Thymus (tissue), 11 donors: Measurements from ENCODE around the gene MRGPRE. TPM values are rescaled to one million over a fixed set of nuclear protein-coding genes. Genes with fewer than 3 reads are reported as not detected.

Experiments used
- DNase-seq, 9 donors: peaks; one replicate each; pipeline ENCODE4 v3.0.0-alpha.2; 2013; ENCODE audit warnings: low spot score in 9 of 9, low read depth in 6 of 9, missing footprints in 1 of 9
- H3K27ac ChIP-seq, 2 donors: one replicate each; pipeline ENCODE4 v1.5.1; 2013; ENCODE audit warnings: control low read depth in 1 of 2, low read depth in 1 of 2, low read length in 1 of 2, mild to moderate bottlenecking in 1 of 2, moderate library complexity in 1 of 2
- H3K27me3 ChIP-seq, 2 donors: one replicate each; pipeline ENCODE4 v1.5.1; 2013; ENCODE audit warnings: low read length in 1 of 2; ENCODE audit not compliant: control insufficient read depth in 2 of 2, insufficient read depth in 1 of 2
- H3K36me3 ChIP-seq, 2 donors: one replicate each; pipeline ENCODE4 v1.5.1; 2013; ENCODE audit warnings: low read length in 1 of 2, mild to moderate bottlenecking in 1 of 2, moderate library complexity in 1 of 2; ENCODE audit not compliant: control insufficient read depth in 2 of 2, insufficient read depth in 2 of 2
- H3K4me1 ChIP-seq, 2 donors: one replicate each; pipeline ENCODE4 v1.5.1; 2013; ENCODE audit warnings: low read length in 2 of 2; ENCODE audit not compliant: control insufficient read depth in 2 of 2, insufficient read depth in 2 of 2
- H3K4me3 ChIP-seq, 2 donors: one replicate each; pipeline ENCODE4 v1.5.1; 2013; ENCODE audit warnings: low read length in 2 of 2, control low read depth in 1 of 2, mild to moderate bottlenecking in 1 of 2
- H3K9me3 ChIP-seq, 2 donors: one replicate each; pipeline ENCODE4 v1.5.1; 2013; ENCODE audit warnings: low read length in 1 of 2, mild to moderate bottlenecking in 1 of 2; ENCODE audit not compliant: control insufficient read depth in 2 of 2, insufficient read depth in 1 of 2
- WGBS: extraction: QIAGEN DNeasy Blood & Tissue Kit; methylation state at CpG from one replicate; pipeline ENCODE4 v1.1.7; 2013; 5-methylcytosine and 5-hydroxymethylcytosine counted together
- polyA plus RNA-seq: library from polyadenylated mRNA; stranded (reverse); fragments of 200-250 nt; gene quantifications from one replicate; pipeline ENCODE4 v1.2.3, GENCODE V29; 2013
- total RNA-seq: library from RNA; stranded (reverse); fragments of 120-200 nt; gene quantifications from one replicate; pipeline ENCODE4 v1.2.4, GENCODE V29; 2013
- donor health status: healthy.

Gene MRGPRE
- total and polyA plus RNA-seq, 2 donors = 0.02 TPM; not detected in 1

- H3K9me3 ChIP-seq = peaks cover 0 to 16% of the 10 kb centered on the region in 2 donors
- H3K4me1 ChIP-seq = peaks cover 23 to 34% of the 10 kb centered on the region in 2 donors
- no peak overlapping the region for H3K27ac ChIP-seq
- no peak overlapping the region for H3K4me3 ChIP-seq
- no peak for DNase-seq
- H3K36me3 ChIP-seq = no peaks in the 10 kb centered on the region
- peaks cover 0 to 35% of the 10 kb centered on the region in 2 donors for H3K27me3 ChIP-seq
- 95% methylated on average over 8 of the region's 8 CpGs for WGBS
Observed at GRCh38 chr11:3206156-3206921, 25.9 kb downstream of the MRGPRE start.

DNA sequence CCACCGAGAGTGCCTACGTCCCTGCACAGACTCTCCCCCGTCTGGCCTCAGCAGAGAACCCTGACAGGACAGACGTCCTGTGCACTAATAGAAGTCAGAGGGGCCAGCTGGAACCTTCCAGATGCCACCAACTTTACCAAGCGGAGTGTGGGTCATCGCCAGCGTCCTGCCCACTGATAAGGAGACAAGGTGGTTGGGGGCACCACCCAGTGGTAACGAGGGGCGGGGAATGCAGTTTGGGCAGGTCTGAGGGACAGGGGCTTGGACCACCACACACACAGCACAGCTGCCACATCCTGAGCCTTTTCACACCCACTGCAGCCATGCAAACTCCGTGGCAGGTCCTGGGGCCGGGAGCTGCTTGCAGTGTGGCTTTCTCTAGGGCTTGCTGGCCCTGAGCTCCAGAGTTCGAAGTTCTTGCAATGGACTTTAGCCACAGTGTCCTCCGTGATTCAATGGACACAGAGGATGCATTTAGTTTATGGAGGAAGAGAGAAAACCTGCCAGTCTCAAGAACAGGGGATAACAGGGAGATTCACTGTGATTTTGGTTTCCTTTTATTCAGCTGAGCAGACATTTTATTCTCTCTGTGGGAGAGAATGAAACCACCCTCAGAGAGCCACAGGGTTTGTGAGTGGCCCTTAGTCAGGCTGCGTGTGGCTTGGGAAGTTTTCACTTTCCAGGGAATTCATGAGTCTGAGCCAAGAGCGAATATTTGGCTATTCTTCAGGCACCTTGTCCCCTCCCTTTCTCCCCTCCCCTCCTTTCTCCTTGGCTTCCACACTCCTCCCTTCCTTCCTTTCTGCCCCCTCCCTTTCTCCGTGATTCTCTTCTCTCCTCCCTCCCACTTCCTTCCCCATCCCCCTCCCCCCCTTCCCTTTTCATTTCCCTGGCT lies 26.7 kb downstream of the MRGPRE start:
- Histone ChIP-seq H3K4me3 (no peak overlapping the region), H3K27ac (no peak overlapping the region), H3K9me3 (peaks cover 0 to 16% of the 10 kb centered on the region in 2 donors), H3K36me3 (no peaks in the 10 kb centered on the region), H3K27me3 (peaks cover 0 to 42% of the 10 kb centered on the region in 2 donors), H3K4me1 (peaks cover 29 to 42% of the 10 kb centered on the region in 2 donors)
- DNase-seq = no peak
- 76% methylated on average over 16 of the region's 16 CpGs for WGBS

DNA sequence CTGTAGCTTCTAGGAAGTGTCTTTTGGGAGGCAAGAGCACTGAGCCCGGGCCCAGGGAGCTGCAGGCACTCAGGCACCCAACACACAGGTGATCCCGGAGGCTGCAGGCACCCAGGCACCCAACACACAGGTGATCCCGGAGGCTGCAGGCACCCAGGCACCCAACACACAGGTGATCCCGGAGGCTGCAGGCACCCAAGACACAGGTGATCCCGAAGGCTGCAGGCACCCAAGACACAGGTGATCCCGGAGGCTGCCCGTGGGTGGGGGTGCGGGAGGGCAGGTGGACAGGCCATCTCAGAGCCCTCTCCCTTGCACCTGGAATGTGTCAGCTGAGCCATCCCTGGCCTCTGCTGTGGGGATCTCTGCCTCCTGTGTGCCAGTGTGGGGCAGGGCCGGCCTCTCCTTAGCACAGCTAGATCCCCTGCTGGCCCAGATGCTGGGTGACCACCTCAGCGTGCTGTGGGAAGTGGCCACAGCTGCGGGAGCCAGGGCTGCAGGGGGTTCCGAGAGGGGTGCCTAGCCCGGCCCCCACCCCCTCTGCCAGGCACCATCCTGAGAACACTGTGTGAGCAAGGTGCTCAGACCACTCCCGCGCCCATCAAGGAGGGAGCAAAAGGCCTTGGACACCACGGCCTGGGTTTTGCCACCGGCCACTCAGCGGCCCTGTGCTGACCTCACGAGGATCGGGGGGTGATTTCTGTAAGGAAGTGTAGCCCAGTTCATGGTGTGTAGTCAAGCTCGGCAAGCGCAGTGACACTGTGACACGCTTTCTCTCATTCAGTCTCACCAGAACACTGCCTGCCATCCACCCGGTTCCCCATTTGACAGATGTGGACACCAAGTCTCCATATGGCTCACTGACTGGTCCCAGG lies 27.8 kb downstream of the MRGPRE start:
- peaks cover 0 to 16% of the 10 kb centered on the region in 2 donors for H3K9me3 ChIP-seq
- no peak for DNase-seq
- peaks cover 0 to 49% of the 10 kb centered on the region in 2 donors for H3K27me3 ChIP-seq
- H3K4me1 ChIP-seq = peaks cover 29 to 44% of the 10 kb centered on the region in 2 donors
- H3K27ac ChIP-seq = no peak overlapping the region
- H3K4me3 ChIP-seq = no peak overlapping the region
- no peaks in the 10 kb centered on the region for H3K36me3 ChIP-seq
- 92% methylated on average over 24 of the region's 24 CpGs for WGBS

GRCh38 chr11:3203221-3204043 lies 28.8 kb downstream of the MRGPRE start:
- DNase-seq = peak in 1 of 9 donors; percentile 32
- peaks cover 0 to 16% of the 10 kb centered on the region in 2 donors for H3K9me3 ChIP-seq
- H3K27ac ChIP-seq = no peak overlapping the region
- H3K4me1 ChIP-seq = peaks cover 26 to 37% of the 10 kb centered on the region in 2 donors
- H3K27me3 ChIP-seq = peaks cover 0 to 49% of the 10 kb centered on the region in 2 donors
- peak overlapping the region in 1 of 2 donors; percentile 31 for H3K4me3 ChIP-seq
- no peaks in the 10 kb centered on the region for H3K36me3 ChIP-seq
- 7% methylated on average over 51 of the region's 51 CpGs for WGBS

DNA sequence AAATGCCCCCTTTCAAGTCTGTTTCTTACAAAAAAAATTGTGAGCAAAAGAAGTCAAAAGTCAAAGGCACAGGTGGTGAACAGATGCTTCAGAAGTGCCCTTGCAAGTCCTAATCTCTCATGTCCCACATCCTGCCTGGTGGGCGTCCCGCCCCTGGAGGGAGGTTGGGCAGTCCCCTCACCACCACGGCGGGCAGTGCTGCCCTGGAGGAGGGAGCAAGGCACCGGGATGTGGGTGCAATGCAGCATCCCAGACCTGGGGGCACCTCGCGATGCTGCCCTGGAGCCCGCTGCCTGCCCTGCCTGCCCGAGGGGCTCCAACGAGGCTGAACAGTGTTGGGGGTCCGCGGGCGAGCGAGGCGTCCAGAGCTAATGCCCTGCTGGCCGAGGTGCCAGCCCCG lies 29.5 kb downstream of the MRGPRE start:
- 4% methylated on average over 17 of the region's 17 CpGs for WGBS
- peak; percentile 24 to 85 (median 53) for DNase-seq
- Histone ChIP-seq H3K27me3 (peaks cover 0 to 51% of the 10 kb centered on the region in 2 donors), H3K36me3 (no peaks in the 10 kb centered on the region), H3K4me1 (peaks cover 26 to 37% of the 10 kb centered on the region in 2 donors), H3K9me3 (peaks cover 0 to 16% of the 10 kb centered on the region in 2 donors), H3K27ac (no peak overlapping the region), H3K4me3 (peak overlapping the region; percentile 8 to 31)

DNA sequence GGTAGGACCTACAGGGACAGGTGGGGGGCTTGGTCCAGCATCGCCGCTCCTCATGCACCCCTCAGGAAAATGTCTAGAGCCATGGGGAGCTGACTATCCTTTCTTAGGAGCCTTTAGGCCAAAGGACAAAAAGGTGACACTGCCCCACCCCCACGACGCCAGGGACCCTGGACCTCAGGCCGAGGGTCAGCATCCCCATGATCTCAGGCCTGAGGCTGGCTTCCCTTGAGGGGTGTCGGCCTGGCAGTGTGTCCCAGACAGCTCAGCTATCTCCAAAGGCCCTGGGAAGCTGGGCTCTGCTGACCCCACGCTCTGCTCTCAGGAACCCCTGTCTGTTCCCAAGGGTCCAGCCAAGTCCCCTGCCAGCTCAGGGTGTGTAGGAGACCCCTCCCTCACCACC lies 29.9 kb downstream of the MRGPRE start:
- peaks cover 0 to 55% of the 10 kb centered on the region in 2 donors for H3K27me3 ChIP-seq
- no peak for DNase-seq
- peak overlapping the region in 1 of 2 donors; percentile 14 for H3K27ac ChIP-seq
- H3K4me1 ChIP-seq = peaks cover 26 to 37% of the 10 kb centered on the region in 2 donors
- peaks cover 0 to 16% of the 10 kb centered on the region in 2 donors for H3K9me3 ChIP-seq
- no peak overlapping the region for H3K4me3 ChIP-seq
- no peaks in the 10 kb centered on the region for H3K36me3 ChIP-seq
- 79% methylated on average over 7 of the region's 7 CpGs for WGBS

DNA sequence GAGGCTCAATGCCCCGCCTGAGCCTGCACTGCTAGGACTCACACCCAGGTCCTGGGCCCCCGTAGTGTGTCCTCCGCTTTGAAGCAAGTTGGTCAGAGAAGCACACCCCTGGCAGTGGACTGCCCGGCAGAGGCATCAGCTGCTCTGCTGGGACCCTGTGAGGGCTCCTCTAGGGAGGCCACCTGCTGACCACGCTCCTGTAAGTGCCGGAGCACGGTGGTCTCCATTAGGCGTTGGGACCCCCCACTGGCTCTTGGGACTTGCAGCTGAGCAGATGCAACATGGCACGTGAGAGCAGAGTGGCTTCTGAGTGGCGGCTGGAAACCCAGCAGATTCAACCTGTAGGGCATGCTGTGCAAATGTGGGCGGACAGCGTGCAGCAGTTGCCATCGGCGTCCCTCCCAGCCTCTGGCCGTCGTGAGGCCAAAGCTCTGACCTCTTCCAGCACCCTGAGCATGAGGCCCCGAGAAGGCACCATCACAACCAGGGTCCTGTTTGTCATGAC lies 30.5 kb downstream of the MRGPRE start:
- H3K9me3 ChIP-seq = peaks cover 0 to 16% of the 10 kb centered on the region in 2 donors
- no peak overlapping the region for H3K27ac ChIP-seq
- H3K4me1 ChIP-seq = peaks cover 26 to 37% of the 10 kb centered on the region in 2 donors
- WGBS = 89% methylated on average over 17 of the region's 17 CpGs
- no peak for DNase-seq
- H3K27me3 ChIP-seq = peaks cover 0 to 55% of the 10 kb centered on the region in 2 donors
- H3K36me3 ChIP-seq = no peaks in the 10 kb centered on the region
- H3K4me3 ChIP-seq = no peak overlapping the region
